HUES6 (cell line): Measurements from ENCODE around the gene WNT2B.
A peak's percentile ranks its signal among the peaks of the same experiment; 100 is the strongest.

Source experiments
- H3K27ac ChIP-seq: 2 replicates; pipeline ENCODE4 v1.7.0; 2013; ENCODE audit warnings: low read depth, mild to moderate bottlenecking, low read length, inconsistent platforms
- H3K27me3 ChIP-seq: 2 replicates; pipeline ENCODE4 v1.6.1; 2013; ENCODE audit warnings: low read length; ENCODE audit not compliant: control insufficient read depth, insufficient read depth
- H3K36me3 ChIP-seq: 2 replicates; pipeline ENCODE4 v1.6.1; 2013; ENCODE audit warnings: low read length; ENCODE audit not compliant: control insufficient read depth, insufficient read depth
- H3K4me1 ChIP-seq: 2 replicates; pipeline ENCODE4 v1.6.1; 2013; ENCODE audit warnings: low read length; ENCODE audit not compliant: control insufficient read depth, insufficient read depth
- H3K4me3 ChIP-seq: 2 replicates; pipeline ENCODE4 v1.5.1; 2013; ENCODE audit warnings: low read depth, low read length
- H3K9ac ChIP-seq: one replicate; pipeline ENCODE4 v1.6.1; 2013; ENCODE audit warnings: mild to moderate bottlenecking, low read length
- H3K9me3 ChIP-seq: 2 replicates; pipeline ENCODE4 v1.6.1; 2013; ENCODE audit warnings: low read depth, low read length; ENCODE audit not compliant: control insufficient read depth, insufficient read depth

The WNT2B gene

GRCh38 chr1:112528076-112528475, 19.3 kb downstream of the WNT2B start:
- Histone ChIP-seq H3K9ac (no peak overlapping the region), H3K4me3 (no peak overlapping the region), H3K36me3 (no peaks in the 10 kb centered on the region), H3K27ac (no peak overlapping the region), H3K9me3 (no peaks in the 10 kb centered on the region), H3K27me3 (no peaks in the 10 kb centered on the region), H3K4me1 (peaks cover 15% of the 10 kb centered on the region)

GRCh38 chr1:112529301-112529700, 20.5 kb downstream of the WNT2B start:
- Histone ChIP-seq H3K4me3 (no peak overlapping the region), H3K36me3 (no peaks in the 10 kb centered on the region), H3K27me3 (no peaks in the 10 kb centered on the region), H3K27ac (no peak overlapping the region), H3K4me1 (peaks cover 8% of the 10 kb centered on the region), H3K9me3 (no peaks in the 10 kb centered on the region), H3K9ac (no peak overlapping the region)

- Histone ChIP-seq H3K9ac (no peak overlapping the region), H3K27me3 (no peaks in the 10 kb centered on the region), H3K4me3 (no peak overlapping the region), H3K4me1 (no peaks in the 10 kb centered on the region; the same call in 1 of the 2 replicates), H3K36me3 (no peaks in the 10 kb centered on the region; the same call in 1 of the 2 replicates), H3K27ac (no peak overlapping the region), H3K9me3 (no peaks in the 10 kb centered on the region)
Observed at GRCh38 chr1:112530832-112531231, 22.1 kb downstream of the WNT2B start.

DNA sequence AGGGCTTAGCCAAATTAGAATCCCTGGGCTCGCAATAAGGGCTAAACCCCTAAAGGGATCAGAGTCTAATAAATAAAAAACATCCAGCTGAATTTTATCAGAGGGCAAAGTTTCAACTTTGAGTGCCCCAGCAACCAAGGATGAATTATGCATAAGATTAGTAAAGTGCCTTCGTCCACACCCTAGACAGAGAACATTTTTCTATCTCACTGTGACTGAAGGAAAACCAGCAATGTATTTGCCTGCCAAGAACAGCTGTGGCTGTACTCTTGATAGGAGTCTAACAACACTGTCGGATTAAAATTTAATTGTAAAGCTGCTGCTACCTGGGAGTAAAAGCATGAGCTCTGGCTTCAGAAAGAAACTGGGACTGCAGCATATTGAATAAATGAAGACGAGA, 23.3 kb downstream of the WNT2B start:
- Histone ChIP-seq H3K4me3 (no peak overlapping the region), H3K9ac (no peak overlapping the region), H3K27me3 (no peaks in the 10 kb centered on the region)

DNA sequence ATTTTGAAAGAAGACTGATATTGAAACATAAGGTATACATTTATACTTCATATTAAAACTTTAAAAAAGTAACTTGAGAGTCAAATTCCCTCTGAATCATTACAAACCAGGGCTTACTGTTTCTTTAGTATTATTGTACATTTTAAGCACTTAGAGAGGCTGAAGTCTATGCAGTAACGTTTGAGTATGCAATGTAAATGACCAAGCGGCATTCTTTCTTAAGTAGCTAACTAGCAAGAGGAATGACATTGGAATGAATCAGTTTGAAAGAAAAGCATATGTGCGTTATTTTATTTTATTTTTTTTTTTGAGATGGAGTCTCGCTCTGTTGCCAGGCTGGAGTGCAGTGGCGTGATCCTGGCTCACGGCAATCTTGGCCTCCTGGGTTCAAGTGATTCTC, 24.3 kb downstream of the WNT2B start:
- H3K27me3 ChIP-seq = no peaks in the 10 kb centered on the region
- H3K36me3 ChIP-seq = no peaks in the 10 kb centered on the region; the same call in 1 of the 2 replicates
- H3K27ac ChIP-seq = no peak overlapping the region
- no peaks in the 10 kb centered on the region for H3K4me1 ChIP-seq
- H3K9me3 ChIP-seq = no peaks in the 10 kb centered on the region
- H3K9ac ChIP-seq = no peak overlapping the region
- H3K4me3 ChIP-seq = no peak overlapping the region

More for the DNA sequence above, 23.3 kb downstream of the WNT2B start:
- H3K4me1 ChIP-seq = no peaks in the 10 kb centered on the region; the same call in 1 of the 2 replicates
- H3K9me3 ChIP-seq = no peaks in the 10 kb centered on the region
- H3K36me3 ChIP-seq = no peaks in the 10 kb centered on the region; the same call in 1 of the 2 replicates
- H3K27ac ChIP-seq = peak overlapping the region; percentile 23; the same call in 1 of the 2 replicates

DNA sequence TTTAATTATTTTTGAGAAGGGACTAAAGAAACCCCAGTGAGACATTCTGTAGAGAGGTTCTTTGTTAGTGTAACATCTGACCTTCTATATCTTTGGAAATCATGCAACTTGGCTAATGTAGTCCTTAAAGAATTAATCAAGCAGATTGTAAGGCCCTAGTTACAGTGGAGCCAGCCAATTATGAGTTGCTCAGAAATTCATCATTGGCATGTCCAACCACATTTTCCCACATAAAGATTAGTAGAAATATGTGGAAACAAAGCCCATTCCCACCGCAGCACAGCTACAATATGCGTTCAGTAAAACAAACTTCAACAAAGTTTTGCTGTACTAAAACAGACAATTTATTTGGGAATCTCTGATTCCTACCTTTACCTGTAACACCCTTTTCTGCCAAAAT, 27.8 kb downstream of the WNT2B start:
- H3K36me3 ChIP-seq = peaks cover 3% of the 10 kb centered on the region
- no peaks in the 10 kb centered on the region for H3K9me3 ChIP-seq
- H3K27ac ChIP-seq = no peak overlapping the region
- no peak overlapping the region for H3K9ac ChIP-seq
- no peaks in the 10 kb centered on the region for H3K4me1 ChIP-seq
- no peaks in the 10 kb centered on the region for H3K27me3 ChIP-seq
- no peak overlapping the region for H3K4me3 ChIP-seq

GRCh38 chr1:112537456-112537855, 28.7 kb downstream of the WNT2B start:
- H3K4me1 ChIP-seq = no peaks in the 10 kb centered on the region
- H3K27me3 ChIP-seq = no peaks in the 10 kb centered on the region
- no peaks in the 10 kb centered on the region for H3K9me3 ChIP-seq
- no peak overlapping the region for H3K4me3 ChIP-seq
- H3K27ac ChIP-seq = no peak overlapping the region
- H3K9ac ChIP-seq = no peak overlapping the region
- peaks cover 3% of the 10 kb centered on the region for H3K36me3 ChIP-seq

DNA sequence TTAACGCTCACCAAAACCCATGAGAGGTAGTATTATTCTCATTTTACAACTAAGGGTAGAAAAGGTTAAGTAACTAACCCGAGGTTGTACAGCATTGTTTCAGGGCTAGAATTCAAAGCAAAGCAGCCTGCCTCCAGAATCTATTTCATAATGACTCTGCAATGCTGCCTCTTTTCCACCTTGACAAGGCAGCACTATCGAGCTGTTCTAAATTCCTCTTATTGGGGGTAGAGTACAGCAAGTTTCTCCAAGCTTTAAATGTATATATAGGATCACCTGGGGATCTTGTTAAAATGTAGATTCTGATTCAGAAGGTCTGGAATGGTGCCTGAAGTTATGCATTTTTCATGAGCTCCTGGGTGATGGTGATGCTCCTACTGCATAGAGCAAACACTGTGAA, 30.1 kb downstream of the WNT2B start:
- Histone ChIP-seq H3K9ac (no peak overlapping the region), H3K4me3 (no peak overlapping the region), H3K36me3 (peaks cover 3% of the 10 kb centered on the region), H3K27me3 (no peaks in the 10 kb centered on the region), H3K9me3 (no peaks in the 10 kb centered on the region), H3K27ac (no peak overlapping the region), H3K4me1 (no peaks in the 10 kb centered on the region)

DNA sequence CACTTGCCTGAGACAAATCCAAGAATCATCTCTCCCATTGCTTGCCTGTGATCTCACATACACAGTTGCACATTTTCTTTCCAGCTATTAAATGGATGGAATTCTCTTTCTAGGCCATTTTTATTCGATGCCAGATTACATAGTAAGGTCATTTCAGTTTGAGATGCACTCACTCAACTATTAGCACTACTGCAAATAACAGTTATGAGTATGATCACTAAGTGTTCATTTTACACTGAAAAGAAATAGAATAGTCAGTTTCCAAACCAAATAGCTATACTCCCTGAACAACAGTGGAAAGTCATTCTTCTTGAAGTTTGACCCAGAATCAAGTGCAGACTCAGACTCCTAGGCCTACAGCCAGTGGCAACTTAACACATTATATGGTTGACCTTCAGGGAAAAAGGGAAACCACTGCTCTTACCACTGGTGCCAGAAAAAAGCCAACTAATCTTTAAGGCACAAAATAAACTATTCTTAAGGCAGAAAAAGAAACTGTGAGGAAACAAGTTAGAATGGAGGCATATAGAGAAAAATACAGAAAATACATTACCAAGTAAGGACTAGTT, 31.5 kb downstream of the WNT2B start:
- Histone ChIP-seq H3K4me3 (no peak overlapping the region), H3K9ac (no peak overlapping the region), H3K9me3 (no peaks in the 10 kb centered on the region), H3K27ac (no peak overlapping the region), H3K36me3 (peaks cover 3% of the 10 kb centered on the region), H3K4me1 (no peaks in the 10 kb centered on the region), H3K27me3 (no peaks in the 10 kb centered on the region)

- Histone ChIP-seq H3K4me1 (no peaks in the 10 kb centered on the region), H3K27me3 (no peaks in the 10 kb centered on the region), H3K36me3 (peaks cover 3% of the 10 kb centered on the region), H3K27ac (no peak overlapping the region), H3K4me3 (no peak overlapping the region), H3K9me3 (no peaks in the 10 kb centered on the region), H3K9ac (no peak overlapping the region)
Observed at GRCh38 chr1:112541299-112541698, 32.5 kb downstream of the WNT2B start.

DNA sequence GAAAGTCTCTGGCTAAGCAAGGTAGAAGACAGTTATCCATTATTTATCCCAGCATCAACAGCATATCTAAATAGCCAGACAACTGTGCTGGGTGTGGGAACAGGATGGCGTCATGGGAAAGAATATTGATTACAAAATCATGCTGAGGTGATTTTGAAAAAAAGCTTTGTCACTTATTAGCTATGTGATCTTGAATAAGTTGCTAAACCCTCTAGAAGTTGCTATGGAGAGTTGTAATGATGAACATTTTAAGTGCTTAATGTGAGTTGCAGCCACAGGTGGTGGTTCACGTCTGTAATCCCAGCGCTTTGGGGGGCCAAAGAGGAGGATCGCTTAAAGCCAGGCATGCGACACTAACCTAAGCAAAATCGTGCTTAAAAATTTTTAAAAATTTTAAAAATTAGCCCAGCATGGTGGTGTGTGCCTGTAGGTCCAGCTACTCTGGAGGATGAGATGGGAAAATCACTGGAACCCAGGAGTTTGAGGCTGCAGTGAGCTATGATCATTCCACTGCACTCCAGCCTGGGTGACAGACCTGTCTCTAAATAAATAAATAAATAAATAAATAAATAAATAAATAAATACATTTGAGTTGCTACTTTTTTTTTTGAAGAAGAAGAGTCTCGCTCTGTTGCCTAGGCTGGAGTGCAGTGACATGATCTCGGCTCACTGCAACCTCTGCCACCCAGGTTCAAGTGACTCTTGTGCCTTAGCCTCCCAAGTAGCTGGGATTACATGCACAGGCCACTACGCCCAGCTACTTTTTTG, 33.6 kb downstream of the WNT2B start:
- no peak overlapping the region for H3K27ac ChIP-seq

More for the DNA sequence above, 33.6 kb downstream of the WNT2B start:
- Histone ChIP-seq H3K9me3 (no peaks in the 10 kb centered on the region), H3K27me3 (no peaks in the 10 kb centered on the region), H3K9ac (no peak overlapping the region), H3K36me3 (peaks cover 3% of the 10 kb centered on the region), H3K4me3 (no peak overlapping the region), H3K4me1 (no peaks in the 10 kb centered on the region)
